Neural cell (in vitro differentiated cells): ENCODE measurements around the gene DLG2.

Source experiments
- EP300 ChIP-seq: fragments of 450-650 bp; conservative IDR thresholded peaks from 2 replicates; pipeline ENCODE4 v1.6.1; 2014; ENCODE audit warnings: antibody characterized with exemption, mild to moderate bottlenecking, moderate library complexity; ENCODE audit not compliant: poor library complexity, severe bottlenecking
- POLR2AphosphoS5 ChIP-seq: IDR thresholded peaks from 2 replicates; pipeline ENCODE4 v1.6.1; 2012
- RAD21 ChIP-seq: fragments of 450-650 bp; conservative IDR thresholded peaks from 2 replicates; pipeline ENCODE4 v1.6.1; 2014; ENCODE audit warnings: antibody characterized with exemption, mild to moderate bottlenecking, moderate library complexity
- TF ChIP-seq, protein P1 (sequence below): fragments of 450-650 bp; IDR thresholded peaks from 2 replicates; pipeline ENCODE4 v1.5.1; 2014; ENCODE audit warnings: antibody characterized with exemption, mild to moderate bottlenecking, moderate library complexity; ENCODE audit not compliant: poor library complexity, severe bottlenecking
- TF ChIP-seq, protein P2 (sequence below): IDR thresholded peaks from 2 replicates; pipeline ENCODE4 v1.6.1; 2012; ENCODE audit warnings: borderline replicate concordance

DNA sequence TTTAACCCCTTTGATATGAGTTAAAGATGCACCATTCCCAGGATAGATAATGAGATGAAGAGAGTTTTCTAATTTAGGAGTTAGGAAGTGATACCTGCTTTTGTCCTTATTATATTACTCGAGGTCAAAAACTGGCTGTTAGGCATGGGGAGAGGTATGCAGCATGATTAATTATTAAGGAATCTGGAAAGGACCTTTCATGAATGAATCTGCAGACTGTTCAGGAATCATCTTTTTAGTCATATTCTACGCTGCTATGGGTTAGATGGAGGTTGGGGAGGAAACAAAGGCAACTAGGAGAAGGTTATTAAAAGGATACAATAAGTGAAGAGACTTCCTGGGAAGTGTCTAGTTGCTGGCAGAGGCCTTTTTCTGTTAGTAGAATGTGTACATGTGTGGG is 1848.5 kb downstream of the DLG2 start:
- TF ChIP-seq, protein P1, sequence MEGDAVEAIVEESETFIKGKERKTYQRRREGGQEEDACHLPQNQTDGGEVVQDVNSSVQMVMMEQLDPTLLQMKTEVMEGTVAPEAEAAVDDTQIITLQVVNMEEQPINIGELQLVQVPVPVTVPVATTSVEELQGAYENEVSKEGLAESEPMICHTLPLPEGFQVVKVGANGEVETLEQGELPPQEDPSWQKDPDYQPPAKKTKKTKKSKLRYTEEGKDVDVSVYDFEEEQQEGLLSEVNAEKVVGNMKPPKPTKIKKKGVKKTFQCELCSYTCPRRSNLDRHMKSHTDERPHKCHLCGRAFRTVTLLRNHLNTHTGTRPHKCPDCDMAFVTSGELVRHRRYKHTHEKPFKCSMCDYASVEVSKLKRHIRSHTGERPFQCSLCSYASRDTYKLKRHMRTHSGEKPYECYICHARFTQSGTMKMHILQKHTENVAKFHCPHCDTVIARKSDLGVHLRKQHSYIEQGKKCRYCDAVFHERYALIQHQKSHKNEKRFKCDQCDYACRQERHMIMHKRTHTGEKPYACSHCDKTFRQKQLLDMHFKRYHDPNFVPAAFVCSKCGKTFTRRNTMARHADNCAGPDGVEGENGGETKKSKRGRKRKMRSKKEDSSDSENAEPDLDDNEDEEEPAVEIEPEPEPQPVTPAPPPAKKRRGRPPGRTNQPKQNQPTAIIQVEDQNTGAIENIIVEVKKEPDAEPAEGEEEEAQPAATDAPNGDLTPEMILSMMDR = no peak
- TF ChIP-seq RAD21 = no peak
- TF ChIP-seq POLR2AphosphoS5 = no peak
- TF ChIP-seq EP300 = no peak
- TF ChIP-seq, protein P2, sequence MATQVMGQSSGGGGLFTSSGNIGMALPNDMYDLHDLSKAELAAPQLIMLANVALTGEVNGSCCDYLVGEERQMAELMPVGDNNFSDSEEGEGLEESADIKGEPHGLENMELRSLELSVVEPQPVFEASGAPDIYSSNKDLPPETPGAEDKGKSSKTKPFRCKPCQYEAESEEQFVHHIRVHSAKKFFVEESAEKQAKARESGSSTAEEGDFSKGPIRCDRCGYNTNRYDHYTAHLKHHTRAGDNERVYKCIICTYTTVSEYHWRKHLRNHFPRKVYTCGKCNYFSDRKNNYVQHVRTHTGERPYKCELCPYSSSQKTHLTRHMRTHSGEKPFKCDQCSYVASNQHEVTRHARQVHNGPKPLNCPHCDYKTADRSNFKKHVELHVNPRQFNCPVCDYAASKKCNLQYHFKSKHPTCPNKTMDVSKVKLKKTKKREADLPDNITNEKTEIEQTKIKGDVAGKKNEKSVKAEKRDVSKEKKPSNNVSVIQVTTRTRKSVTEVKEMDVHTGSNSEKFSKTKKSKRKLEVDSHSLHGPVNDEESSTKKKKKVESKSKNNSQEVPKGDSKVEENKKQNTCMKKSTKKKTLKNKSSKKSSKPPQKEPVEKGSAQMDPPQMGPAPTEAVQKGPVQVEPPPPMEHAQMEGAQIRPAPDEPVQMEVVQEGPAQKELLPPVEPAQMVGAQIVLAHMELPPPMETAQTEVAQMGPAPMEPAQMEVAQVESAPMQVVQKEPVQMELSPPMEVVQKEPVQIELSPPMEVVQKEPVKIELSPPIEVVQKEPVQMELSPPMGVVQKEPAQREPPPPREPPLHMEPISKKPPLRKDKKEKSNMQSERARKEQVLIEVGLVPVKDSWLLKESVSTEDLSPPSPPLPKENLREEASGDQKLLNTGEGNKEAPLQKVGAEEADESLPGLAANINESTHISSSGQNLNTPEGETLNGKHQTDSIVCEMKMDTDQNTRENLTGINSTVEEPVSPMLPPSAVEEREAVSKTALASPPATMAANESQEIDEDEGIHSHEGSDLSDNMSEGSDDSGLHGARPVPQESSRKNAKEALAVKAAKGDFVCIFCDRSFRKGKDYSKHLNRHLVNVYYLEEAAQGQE = no peak
